ENCODE measurements around the gene LRCH3.

- TF ChIP-seq CTCF (IDR thresholded peaks at IDR 0.05) (no peak), POLR2A (IDR thresholded peaks at IDR 0.05) (no peak), POLR2AphosphoS5 (IDR thresholded peaks at IDR 0.05) (no peak), EP300 (IDR thresholded peaks at IDR 0.05) (no peak)
Measured at GRCh38 chr3:197746801-197747237, 44.2 kb upstream of the LRCH3 start.

All from upper lobe of left lung (tissue), 4 donors.